Stimulated activated CD4-positive, alpha-beta T cell treated with anti-CD3 and anti-CD28 coated beads, Interleukin-4, amount 100 ng/mL, for 24 hours (primary cell): Measurements from ENCODE around the gene ELFN1.
"Not testable (repeated sequence)": the region's sequence is repeated elsewhere in the genome, so short reads cannot be mapped to it uniquely, and the experiment has no call there.

ENCODE experiments used
- DNase-seq: peaks from one replicate; pipeline ENCODE4 v3.0.0-alpha.2; 2020

The ELFN1 gene

GRCh38 chr7:1713502-1714484 lies 43.7 kb downstream of the ELFN1 start:
- no peak for DNase-seq

- DNase-seq: no peak
These were observed 44.7 kb downstream of the ELFN1 start for GRCh38 chr7:1714583-1715330.

- no peak for DNase-seq
These were observed 45.2 kb downstream of the ELFN1 start for GRCh38 chr7:1715331-1715625.

GRCh38 chr7:1715671-1716074 lies 45.6 kb downstream of the ELFN1 start:
- DNase-seq: no peak

GRCh38 chr7:1716263-1717094 lies 46.4 kb downstream of the ELFN1 start:
- no peak for DNase-seq

GRCh38 chr7:1717095-1717483 lies 47.0 kb downstream of the ELFN1 start:
- DNase-seq: no peak

- DNase-seq: no peak
These were observed 48.0 kb downstream of the ELFN1 start for GRCh38 chr7:1717903-1718676.

- not testable (repeated sequence) for DNase-seq
These were observed 48.8 kb downstream of the ELFN1 start for GRCh38 chr7:1718850-1719249.

GRCh38 chr7:1719256-1719655 lies 49.2 kb downstream of the ELFN1 start:
- not testable (repeated sequence) for DNase-seq

- no peak for DNase-seq
These were observed 49.8 kb downstream of the ELFN1 start for GRCh38 chr7:1719913-1720312.

- DNase-seq: no peak
These were observed 50.2 kb downstream of the ELFN1 start for GRCh38 chr7:1720326-1720725.

- no peak for DNase-seq
These were observed 51.1 kb downstream of the ELFN1 start for GRCh38 chr7:1721047-1721690.

- no peak for DNase-seq
These were observed 53.2 kb downstream of the ELFN1 start for GRCh38 chr7:1723254-1723653.

GRCh38 chr7:1724118-1724910 lies 54.2 kb downstream of the ELFN1 start:
- no peak for DNase-seq

GRCh38 chr7:1725199-1725690 lies 55.2 kb downstream of the ELFN1 start:
- DNase-seq: no peak

- DNase-seq: no peak
These were observed 55.9 kb downstream of the ELFN1 start for GRCh38 chr7:1725766-1726630.

- DNase-seq: no peak
These were observed 57.0 kb downstream of the ELFN1 start for GRCh38 chr7:1727079-1727478.

- no peak for DNase-seq
These were observed 57.9 kb downstream of the ELFN1 start for GRCh38 chr7:1727812-1728570.

GRCh38 chr7:1729183-1729582 lies 59.1 kb downstream of the ELFN1 start:
- no peak for DNase-seq
